Urinary bladder (tissue), 4 donors: Measurements from ENCODE around the gene PPP2R2D. TPM values are rescaled to one million over a fixed set of nuclear protein-coding genes. Genes with fewer than 3 reads are reported as not detected.
"Not testable (repeated sequence)": the region's sequence is repeated elsewhere in the genome, so short reads cannot be mapped to it uniquely, and the experiment has no call there.

Experiments used
- DNase-seq: peaks from one replicate; pipeline ENCODE4 v3.0.0-alpha.2; 2015; ENCODE audit errors: extremely low spot score
- H3K27ac ChIP-seq: one replicate; pipeline ENCODE4 v1.5.1; 2013; ENCODE audit warnings: low read depth, mild to moderate bottlenecking, moderate library complexity
- H3K36me3 ChIP-seq: one replicate; pipeline ENCODE4 v1.6.1; 2013; ENCODE audit warnings: mild to moderate bottlenecking, moderate library complexity; ENCODE audit not compliant: insufficient read depth
- H3K4me1 ChIP-seq: one replicate; pipeline ENCODE4 v1.6.1; 2013; ENCODE audit warnings: mild to moderate bottlenecking, moderate library complexity; ENCODE audit not compliant: insufficient read depth
- H3K4me3 ChIP-seq: one replicate; pipeline ENCODE4 v1.5.1; 2013; ENCODE audit warnings: low read depth, low read length
- WGBS: extraction: QIAGEN DNeasy Blood & Tissue Kit; methylation state at CpG from one replicate; pipeline ENCODE4 v1.1.7; 2013; 5-methylcytosine and 5-hydroxymethylcytosine counted together
- polyA plus RNA-seq: library from polyadenylated mRNA; stranded (reverse); fragments of 200-250 nt; gene quantifications from one replicate; pipeline ENCODE4 v1.2.3, GENCODE V29; 2013
- total RNA-seq: library from RNA; depleted of rRNA; stranded (reverse); fragments of >200 nt; gene quantifications from one replicate; pipeline ENCODE4 v1.2.3, GENCODE V29; 2014
- donor health status: healthy with polysubstance abuse.
- donor health status: healthy.

PPP2R2D gene
- total and polyA plus RNA-seq, 2 donors, result 25.1 to 44.7 TPM

- no peak for DNase-seq
- H3K36me3 ChIP-seq, result no peaks in the 10 kb centered on the region
- 84% methylated on average over 11 of the region's 11 CpGs for WGBS
- H3K27ac ChIP-seq, result no peak overlapping the region
- no peaks in the 10 kb centered on the region for H3K4me1 ChIP-seq
- H3K4me3 ChIP-seq, result no peak overlapping the region
Measured at GRCh38 chr10:131915484-131915883, 14.7 kb downstream of the PPP2R2D start.

- Histone ChIP-seq H3K27ac (no peak overlapping the region), H3K36me3 (no peaks in the 10 kb centered on the region), H3K4me1 (no peaks in the 10 kb centered on the region), H3K4me3 (no peak overlapping the region)
- WGBS, result 94% methylated on average over 19 of the region's 19 CpGs
- DNase-seq, result no peak
Measured at GRCh38 chr10:131915990-131916766, 15.4 kb downstream of the PPP2R2D start.

DNA sequence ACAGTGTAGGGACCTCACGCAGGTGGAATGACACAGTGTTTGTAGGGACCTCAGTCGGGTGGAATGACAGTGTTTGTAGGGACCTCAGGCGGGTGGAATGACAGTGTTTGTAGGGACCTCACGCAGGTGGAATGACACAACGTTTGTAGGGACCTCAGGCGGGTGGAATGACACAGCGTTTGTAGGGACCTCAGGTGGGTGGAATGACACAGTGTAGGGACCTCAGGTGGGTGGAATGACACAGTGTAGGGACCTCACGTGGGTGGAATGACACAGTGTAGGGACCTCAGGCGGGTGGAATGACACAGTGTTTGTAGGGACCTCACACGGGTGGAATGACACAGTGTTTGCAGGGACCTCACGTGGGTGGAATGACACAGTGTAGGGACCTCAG lies 16.0 kb downstream of the PPP2R2D start:
- H3K36me3 ChIP-seq, H3K4me3 ChIP-seq, H3K4me1 ChIP-seq, H3K27ac ChIP-seq, DNase-seq: not testable (repeated sequence)
- 90% methylated on average over 10 of the region's 11 CpGs for WGBS

GRCh38 chr10:131917496-131917895 lies 16.7 kb downstream of the PPP2R2D start:
- not testable (repeated sequence) for DNase-seq, H3K27ac ChIP-seq, H3K4me1 ChIP-seq, H3K36me3 ChIP-seq, H3K4me3 ChIP-seq
- 94% methylated on average over 9 of the region's 11 CpGs for WGBS

DNA sequence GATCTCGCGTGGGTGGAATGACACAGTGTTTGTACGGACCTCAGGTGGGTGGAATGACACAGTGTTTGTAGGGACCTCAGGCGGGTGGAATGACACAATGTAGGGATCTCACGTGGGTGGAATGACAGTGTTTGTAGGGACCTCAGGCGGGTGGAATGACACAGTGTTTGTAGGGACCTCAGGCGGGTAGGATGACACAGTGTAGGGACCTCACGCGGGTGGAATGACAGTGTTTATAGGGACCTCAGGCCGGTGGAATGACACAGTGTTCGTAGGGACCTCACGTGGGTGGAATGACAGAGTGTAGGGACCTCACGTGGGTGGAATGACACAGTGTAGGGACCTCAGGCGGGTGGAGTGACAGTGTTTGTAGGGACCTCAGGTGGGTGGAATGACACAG lies 18.7 kb downstream of the PPP2R2D start:
- not testable (repeated sequence) for H3K36me3 ChIP-seq, H3K4me3 ChIP-seq, H3K4me1 ChIP-seq, DNase-seq, H3K27ac ChIP-seq
- WGBS, result 95% methylated on average over 14 of the region's 14 CpGs

GRCh38 chr10:131920151-131920550 lies 19.3 kb downstream of the PPP2R2D start:
- no peak overlapping the region for H3K27ac ChIP-seq
- DNase-seq, result no peak
- H3K4me1 ChIP-seq, result no peaks in the 10 kb centered on the region
- 92% methylated on average over 11 of the region's 11 CpGs for WGBS
- no peaks in the 10 kb centered on the region for H3K36me3 ChIP-seq
- no peak overlapping the region for H3K4me3 ChIP-seq

- DNase-seq, result no peak
- H3K36me3 ChIP-seq, result no peaks in the 10 kb centered on the region
- WGBS, result 83% methylated on average over 5 of the region's 5 CpGs
- H3K4me3 ChIP-seq, result no peak overlapping the region
- H3K27ac ChIP-seq, result no peak overlapping the region
- no peaks in the 10 kb centered on the region for H3K4me1 ChIP-seq
Measured at GRCh38 chr10:131920693-131921092, 19.9 kb downstream of the PPP2R2D start.

DNA sequence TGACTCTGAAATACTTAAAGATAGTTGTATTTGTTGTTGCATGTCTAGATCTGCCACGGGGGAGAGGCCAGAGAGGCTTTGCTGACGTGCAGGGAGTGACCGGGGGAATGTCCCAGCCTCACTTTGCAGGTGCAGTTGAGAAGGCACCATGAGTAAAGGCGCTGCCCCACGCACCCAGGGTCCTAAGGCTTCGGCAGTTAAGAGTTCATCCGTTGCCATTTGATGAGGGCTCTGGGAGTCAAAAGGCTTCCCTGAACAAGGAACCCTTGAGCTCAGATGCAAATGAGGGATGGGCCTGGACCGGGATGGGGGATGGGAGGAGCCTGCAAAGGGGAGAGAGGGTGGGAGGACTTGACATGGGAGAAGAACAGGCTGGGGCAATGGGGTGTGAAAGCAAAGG lies 20.4 kb downstream of the PPP2R2D start:
- peak; percentile 47 for DNase-seq
- Histone ChIP-seq H3K27ac (peak overlapping the region; percentile 78), H3K4me3 (no peak overlapping the region), H3K36me3 (no peaks in the 10 kb centered on the region), H3K4me1 (no peaks in the 10 kb centered on the region)
- WGBS, result 75% methylated on average over 8 of the region's 8 CpGs

DNA sequence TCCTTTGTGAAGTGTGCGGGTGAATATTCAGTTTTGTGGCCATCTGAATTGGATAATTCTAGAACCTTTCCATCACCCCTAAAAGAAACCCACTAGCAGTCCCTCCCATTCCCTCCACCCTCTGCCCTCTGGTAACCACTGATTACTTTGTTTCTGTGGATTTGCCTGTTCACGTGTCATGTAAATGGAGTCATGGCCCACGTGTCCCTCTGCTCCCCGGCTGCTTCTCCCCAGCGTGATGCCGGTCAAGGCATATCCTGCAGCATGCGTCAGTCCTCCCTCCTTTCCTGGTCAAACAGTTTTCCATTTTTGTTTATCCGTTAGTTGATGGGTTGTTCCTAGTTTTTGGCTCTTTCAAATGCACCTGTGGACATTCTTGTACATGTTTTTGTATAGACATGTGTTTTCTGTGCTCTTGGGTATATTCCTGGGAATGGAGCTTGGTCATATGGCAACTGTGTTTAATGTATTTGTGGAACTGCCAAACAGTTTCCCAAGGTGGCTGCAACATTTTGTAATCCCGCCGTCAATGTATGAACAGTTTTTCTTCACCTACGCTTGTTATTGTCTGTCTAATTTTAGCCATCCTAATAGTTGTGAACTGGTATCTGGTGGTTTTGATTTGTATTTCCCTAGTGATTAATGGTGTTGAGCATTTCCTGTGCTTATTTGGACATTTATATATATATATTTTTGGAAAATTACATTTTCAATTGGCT lies 22.4 kb downstream of the PPP2R2D start:
- H3K4me1 ChIP-seq, result no peaks in the 10 kb centered on the region
- H3K4me3 ChIP-seq, result no peak overlapping the region
- 92% methylated on average over 11 of the region's 11 CpGs for WGBS
- H3K36me3 ChIP-seq, result no peaks in the 10 kb centered on the region
- DNase-seq, result no peak
- H3K27ac ChIP-seq, result no peak overlapping the region

DNA sequence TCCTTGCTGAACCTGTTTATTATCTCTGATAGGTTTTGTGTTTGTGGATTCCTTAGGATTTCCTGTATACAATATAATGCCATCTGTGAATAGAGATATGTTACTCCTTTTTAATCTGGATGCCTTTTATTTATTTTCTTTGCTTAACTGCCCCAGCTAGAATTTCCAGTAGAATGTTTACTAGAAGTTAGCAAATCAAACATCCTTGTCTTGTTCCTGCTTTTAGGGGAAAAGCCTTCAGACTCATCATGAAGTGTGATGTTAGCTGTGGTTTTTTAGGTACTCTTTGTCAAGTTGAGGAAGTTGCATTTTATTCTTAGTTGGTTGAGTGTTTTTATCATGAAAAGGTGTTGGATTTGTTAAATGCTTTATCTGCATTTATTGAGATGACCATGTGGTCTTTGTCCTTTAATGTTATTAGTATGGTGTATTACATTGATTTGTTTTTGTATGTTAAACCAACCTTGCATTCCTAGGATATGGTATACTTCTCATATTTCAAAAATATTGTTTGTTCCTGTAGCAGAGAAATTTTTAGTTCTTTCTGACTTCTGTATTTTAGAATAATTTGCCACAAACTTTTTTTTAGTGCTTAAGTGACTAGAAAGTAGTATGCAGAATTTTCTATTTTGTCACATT lies 24.3 kb downstream of the PPP2R2D start:
- Histone ChIP-seq H3K4me1 (no peaks in the 10 kb centered on the region), H3K4me3 (no peak overlapping the region), H3K27ac (no peak overlapping the region), H3K36me3 (no peaks in the 10 kb centered on the region)
- no peak for DNase-seq

- H3K4me1 ChIP-seq, result no peaks in the 10 kb centered on the region
Measured at GRCh38 chr10:131925716-131926115, 24.9 kb downstream of the PPP2R2D start.

DNA sequence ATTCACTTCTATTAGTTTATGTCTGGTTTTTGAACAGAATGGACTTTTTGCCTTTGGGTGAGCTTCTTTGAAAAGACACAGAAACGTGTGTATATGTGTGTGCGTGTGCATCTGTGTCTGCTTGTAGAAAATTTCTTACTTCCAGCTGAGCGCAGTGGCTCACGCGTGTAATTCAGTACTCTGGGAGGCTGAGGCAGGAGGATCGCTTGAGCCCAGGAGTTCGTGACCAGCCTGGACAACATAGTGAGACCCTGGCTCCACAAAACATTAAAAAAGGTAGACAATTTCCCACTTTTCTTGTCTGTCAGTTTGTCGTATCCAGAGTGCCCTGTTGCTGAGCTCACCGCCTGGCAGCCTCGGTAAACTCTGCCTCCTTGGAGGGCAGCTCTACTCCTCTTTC lies 25.4 kb downstream of the PPP2R2D start:
- DNase-seq, result no peak
- H3K4me1 ChIP-seq, result no peaks in the 10 kb centered on the region
- 97% methylated on average over 10 of the region's 10 CpGs for WGBS

More at GRCh38 chr10:131925716-131926115, 24.9 kb downstream of the PPP2R2D start:
- no peak overlapping the region for H3K4me3 ChIP-seq
- H3K36me3 ChIP-seq, result no peaks in the 10 kb centered on the region
- H3K27ac ChIP-seq, result no peak overlapping the region
- WGBS, result 96% methylated on average over 9 of the region's 9 CpGs
- DNase-seq, result no peak

GRCh38 chr10:131926743-131927595 lies 26.2 kb downstream of the PPP2R2D start:
- H3K4me3 ChIP-seq, result no peak overlapping the region
- WGBS, result 95% methylated on average over 28 of the region's 28 CpGs
- no peaks in the 10 kb centered on the region for H3K36me3 ChIP-seq
- no peaks in the 10 kb centered on the region for H3K4me1 ChIP-seq
- DNase-seq, result no peak
- H3K27ac ChIP-seq, result no peak overlapping the region

More for the DNA sequence above, 25.4 kb downstream of the PPP2R2D start:
- H3K27ac ChIP-seq, result no peak overlapping the region
- H3K4me3 ChIP-seq, result no peak overlapping the region
- H3K36me3 ChIP-seq, result no peaks in the 10 kb centered on the region
